ENCODE results near the gene ZNF366.

- TF ChIP-seq CTCF (IDR thresholded peaks at IDR 0.05) (no peak), POLR2A (IDR thresholded peaks at IDR 0.05) (no peak)
Observed at GRCh38 chr5:72482046-72482445, 25.2 kb downstream of the ZNF366 start.
